ENCODE results near the gene KCNH2.
"Not testable (repeated sequence)": the region's sequence is repeated elsewhere in the genome, so short reads cannot be mapped to it uniquely, and the experiment has no call there.

The KCNH2 gene

GRCh38 chr7:150978126-150978789, at the start of gene KCNH2:
Gene KCNH2 (minus strand): TSS chr7:150978321. CDS start chr7:150977913, 408 bp downstream.
- peak; percentile 38 for DNase-seq

GRCh38 chr7:151027728-151028130, 49.6 kb upstream of the KCNH2 start:
- DNase-seq, result not testable (repeated sequence)

- DNase-seq, result not testable (repeated sequence)
Measured at GRCh38 chr7:151026771-151027727, 48.9 kb upstream of the KCNH2 start.

- DNase-seq, result no peak
Measured at GRCh38 chr7:151025924-151026671, 48.0 kb upstream of the KCNH2 start.

- no peak for DNase-seq
Measured at GRCh38 chr7:151024435-151025056, 46.4 kb upstream of the KCNH2 start, which contains the start of gene ATG9B. Gene ATG9B (minus strand): TSS chr7:151024494. CDS start chr7:151024423, 71 bp downstream.

GRCh38 chr7:151023232-151023631, 45.1 kb upstream of the KCNH2 start:
- DNase-seq, result no peak

- no peak for DNase-seq
Measured at GRCh38 chr7:151020231-151020630, 42.1 kb upstream of the KCNH2 start.

GRCh38 chr7:151019130-151019447, 41.0 kb upstream of the KCNH2 start:
- DNase-seq, result no peak

- peak; percentile 15 for DNase-seq
Measured at GRCh38 chr7:151018421-151019129, 40.5 kb upstream of the KCNH2 start.

GRCh38 chr7:151017953-151018420, 39.9 kb upstream of the KCNH2 start:
- DNase-seq, result peak; percentile 25

- no peak for DNase-seq
Measured at GRCh38 chr7:151017370-151017952, 39.3 kb upstream of the KCNH2 start.

- DNase-seq, result no peak
Measured at GRCh38 chr7:151016942-151017341, 38.8 kb upstream of the KCNH2 start.

- DNase-seq, result no peak
Measured at GRCh38 chr7:151016505-151016904, 38.4 kb upstream of the KCNH2 start.

- no peak for DNase-seq
Measured at GRCh38 chr7:151015967-151016366, 37.8 kb upstream of the KCNH2 start.

- no peak for DNase-seq
Measured at GRCh38 chr7:151014950-151015349, 36.8 kb upstream of the KCNH2 start.

- DNase-seq, result no peak
Measured at GRCh38 chr7:151013733-151014497, 35.8 kb upstream of the KCNH2 start.

GRCh38 chr7:151013356-151013732, 35.2 kb upstream of the KCNH2 start:
- DNase-seq, result no peak

- no peak for DNase-seq
Measured at GRCh38 chr7:151012911-151013347, 34.8 kb upstream of the KCNH2 start.

- no peak for DNase-seq
Measured at GRCh38 chr7:151012031-151012692, 34.0 kb upstream of the KCNH2 start.

- DNase-seq, result not testable (repeated sequence)
Measured at GRCh38 chr7:151011616-151012015, 33.5 kb upstream of the KCNH2 start.

Measured in NCI-H510A treated with DMSO at 0.1 percent for 48 hours (cell line).